Measurements from ENCODE around the gene C15orf39.

DNA sequence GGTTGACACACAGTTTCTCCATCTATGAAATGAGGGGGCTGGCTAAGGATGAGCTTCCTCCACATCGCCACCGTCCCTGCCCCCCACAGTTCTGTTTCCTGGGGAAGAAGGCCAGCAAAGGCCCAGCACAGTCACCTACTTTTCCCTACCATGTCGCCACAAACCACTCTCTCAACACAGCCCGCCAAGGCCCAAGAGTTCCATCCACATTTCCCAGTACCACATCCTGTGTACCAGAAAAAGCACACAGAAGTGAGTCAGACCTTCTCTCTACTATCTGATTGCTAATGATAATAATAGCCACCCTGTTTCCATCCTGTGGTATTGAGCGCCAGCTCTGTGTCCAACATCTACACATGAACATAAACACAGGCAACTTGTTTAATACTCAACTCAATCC, 30.3 kb upstream of the C15orf39 start:
- TF ChIP-seq, protein P1, sequence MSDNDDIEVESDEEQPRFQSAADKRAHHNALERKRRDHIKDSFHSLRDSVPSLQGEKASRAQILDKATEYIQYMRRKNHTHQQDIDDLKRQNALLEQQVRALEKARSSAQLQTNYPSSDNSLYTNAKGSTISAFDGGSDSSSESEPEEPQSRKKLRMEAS (CRISPR knock-in tag; IDR thresholded peaks at IDR 0.05): no peak
- TF ChIP-seq, protein P2, sequence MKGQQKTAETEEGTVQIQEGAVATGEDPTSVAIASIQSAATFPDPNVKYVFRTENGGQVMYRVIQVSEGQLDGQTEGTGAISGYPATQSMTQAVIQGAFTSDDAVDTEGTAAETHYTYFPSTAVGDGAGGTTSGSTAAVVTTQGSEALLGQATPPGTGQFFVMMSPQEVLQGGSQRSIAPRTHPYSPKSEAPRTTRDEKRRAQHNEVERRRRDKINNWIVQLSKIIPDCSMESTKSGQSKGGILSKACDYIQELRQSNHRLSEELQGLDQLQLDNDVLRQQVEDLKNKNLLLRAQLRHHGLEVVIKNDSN (CRISPR knock-in tag; IDR thresholded peaks at IDR 0.05): no peak
- no peak for TF ChIP-seq SPI1 (IDR thresholded peaks at IDR 0.05; ENCODE audit: borderline replicate concordance, low read depth, low read length)
- TF ChIP-seq, protein P3, sequence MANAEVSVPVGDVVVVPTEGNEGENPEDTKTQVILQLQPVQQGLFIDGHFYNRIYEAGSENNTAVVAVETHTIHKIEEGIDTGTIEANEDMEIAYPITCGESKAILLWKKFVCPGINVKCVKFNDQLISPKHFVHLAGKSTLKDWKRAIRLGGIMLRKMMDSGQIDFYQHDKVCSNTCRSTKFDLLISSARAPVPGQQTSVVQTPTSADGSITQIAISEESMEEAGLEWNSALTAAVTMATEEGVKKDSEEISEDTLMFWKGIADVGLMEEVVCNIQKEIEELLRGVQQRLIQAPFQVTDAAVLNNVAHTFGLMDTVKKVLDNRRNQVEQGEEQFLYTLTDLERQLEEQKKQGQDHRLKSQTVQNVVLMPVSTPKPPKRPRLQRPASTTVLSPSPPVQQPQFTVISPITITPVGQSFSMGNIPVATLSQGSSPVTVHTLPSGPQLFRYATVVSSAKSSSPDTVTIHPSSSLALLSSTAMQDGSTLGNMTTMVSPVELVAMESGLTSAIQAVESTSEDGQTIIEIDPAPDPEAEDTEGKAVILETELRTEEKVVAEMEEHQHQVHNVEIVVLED (CRISPR knock-in tag; IDR thresholded peaks at IDR 0.05): no peak
- TF ChIP-seq, protein P4, sequence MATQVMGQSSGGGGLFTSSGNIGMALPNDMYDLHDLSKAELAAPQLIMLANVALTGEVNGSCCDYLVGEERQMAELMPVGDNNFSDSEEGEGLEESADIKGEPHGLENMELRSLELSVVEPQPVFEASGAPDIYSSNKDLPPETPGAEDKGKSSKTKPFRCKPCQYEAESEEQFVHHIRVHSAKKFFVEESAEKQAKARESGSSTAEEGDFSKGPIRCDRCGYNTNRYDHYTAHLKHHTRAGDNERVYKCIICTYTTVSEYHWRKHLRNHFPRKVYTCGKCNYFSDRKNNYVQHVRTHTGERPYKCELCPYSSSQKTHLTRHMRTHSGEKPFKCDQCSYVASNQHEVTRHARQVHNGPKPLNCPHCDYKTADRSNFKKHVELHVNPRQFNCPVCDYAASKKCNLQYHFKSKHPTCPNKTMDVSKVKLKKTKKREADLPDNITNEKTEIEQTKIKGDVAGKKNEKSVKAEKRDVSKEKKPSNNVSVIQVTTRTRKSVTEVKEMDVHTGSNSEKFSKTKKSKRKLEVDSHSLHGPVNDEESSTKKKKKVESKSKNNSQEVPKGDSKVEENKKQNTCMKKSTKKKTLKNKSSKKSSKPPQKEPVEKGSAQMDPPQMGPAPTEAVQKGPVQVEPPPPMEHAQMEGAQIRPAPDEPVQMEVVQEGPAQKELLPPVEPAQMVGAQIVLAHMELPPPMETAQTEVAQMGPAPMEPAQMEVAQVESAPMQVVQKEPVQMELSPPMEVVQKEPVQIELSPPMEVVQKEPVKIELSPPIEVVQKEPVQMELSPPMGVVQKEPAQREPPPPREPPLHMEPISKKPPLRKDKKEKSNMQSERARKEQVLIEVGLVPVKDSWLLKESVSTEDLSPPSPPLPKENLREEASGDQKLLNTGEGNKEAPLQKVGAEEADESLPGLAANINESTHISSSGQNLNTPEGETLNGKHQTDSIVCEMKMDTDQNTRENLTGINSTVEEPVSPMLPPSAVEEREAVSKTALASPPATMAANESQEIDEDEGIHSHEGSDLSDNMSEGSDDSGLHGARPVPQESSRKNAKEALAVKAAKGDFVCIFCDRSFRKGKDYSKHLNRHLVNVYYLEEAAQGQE (IDR thresholded peaks at IDR 0.05; ENCODE audit: borderline replicate concordance): no peak
- TF ChIP-seq, protein P4 (CRISPR knock-in tag; IDR thresholded peaks at IDR 0.05; ENCODE audit: low read depth): no peak
- TF ChIP-seq ESRRA (IDR thresholded peaks at IDR 0.05; ENCODE audit: borderline replicate concordance, low read depth): no peak; the same call in 1 of the 2 replicates
- TF ChIP-seq EP300 (IDR thresholded peaks at IDR 0.05; ENCODE audit: low read length): peak; percentile 44; the same call in 1 of the 2 replicates
- no peak for TF ChIP-seq MTA2 (IDR thresholded peaks at IDR 0.05; ENCODE audit: low read depth)
- no peak for TF ChIP-seq CHD2 (IDR thresholded peaks at IDR 0.05; ENCODE audit: low read depth, low read length)
- no peak; a peak in 1 of 4 replicates for TF ChIP-seq ETV6 (IDR thresholded peaks at IDR 0.05; ENCODE audit: borderline replicate concordance in 1 of 2, low read depth in 2 of 2, low read length in 1 of 2)
- TF ChIP-seq ETV6 (CRISPR knock-in tag; IDR thresholded peaks at IDR 0.05; ENCODE audit: borderline replicate concordance): no peak
- TF ChIP-seq, protein P5, sequence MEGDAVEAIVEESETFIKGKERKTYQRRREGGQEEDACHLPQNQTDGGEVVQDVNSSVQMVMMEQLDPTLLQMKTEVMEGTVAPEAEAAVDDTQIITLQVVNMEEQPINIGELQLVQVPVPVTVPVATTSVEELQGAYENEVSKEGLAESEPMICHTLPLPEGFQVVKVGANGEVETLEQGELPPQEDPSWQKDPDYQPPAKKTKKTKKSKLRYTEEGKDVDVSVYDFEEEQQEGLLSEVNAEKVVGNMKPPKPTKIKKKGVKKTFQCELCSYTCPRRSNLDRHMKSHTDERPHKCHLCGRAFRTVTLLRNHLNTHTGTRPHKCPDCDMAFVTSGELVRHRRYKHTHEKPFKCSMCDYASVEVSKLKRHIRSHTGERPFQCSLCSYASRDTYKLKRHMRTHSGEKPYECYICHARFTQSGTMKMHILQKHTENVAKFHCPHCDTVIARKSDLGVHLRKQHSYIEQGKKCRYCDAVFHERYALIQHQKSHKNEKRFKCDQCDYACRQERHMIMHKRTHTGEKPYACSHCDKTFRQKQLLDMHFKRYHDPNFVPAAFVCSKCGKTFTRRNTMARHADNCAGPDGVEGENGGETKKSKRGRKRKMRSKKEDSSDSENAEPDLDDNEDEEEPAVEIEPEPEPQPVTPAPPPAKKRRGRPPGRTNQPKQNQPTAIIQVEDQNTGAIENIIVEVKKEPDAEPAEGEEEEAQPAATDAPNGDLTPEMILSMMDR (IDR thresholded peaks at IDR 0.05 in 2 of 3, conservative IDR thresholded peaks at IDR 0.05 in 1 of 3; ENCODE audit: insufficient read depth in 2 of 3, low read depth in 1 of 3, low read length in 3 of 3): no peak
